GM12878 (cell line): ENCODE results near the gene ILRUN. TPM values are rescaled to one million over a fixed set of nuclear protein-coding genes. Genes with fewer than 3 reads are reported as not detected.

Source experiments
- ATAC-seq: fragments of 200-7000 bp; cut with Tn5 transposase; 3 replicates; pipeline ENCODE4 v1.9.1; 2020; ENCODE audit warnings: mild to moderate bottlenecking, moderate library complexity
- BruUV-seq: library from RNA; stranded (reverse); fragments of 400-500 nt; replicated peaks from 2 replicates; lab custom pipeline; 2021; lab: Mats Ljungman, UMichigan
- CTCF ChIA-PET: fragments of 300-600 bp; sonication (Branson Sonifier 250); formaldehyde crosslinking; extraction: SDS; loops from one replicate; lab custom pipeline; 2021; ENCODE audit warnings: inconsistent platforms; lab: Yijun Ruan, JAX
- POLR2A ChIA-PET: fragments of 350-600 bp; formaldehyde crosslinking; extraction: SDS; loops from one replicate; lab custom pipeline; 2021; ENCODE audit warnings: inconsistent platforms; lab: Charles Lee
- RAD21 ChIA-PET: fragments of 300-600 bp; sonication (Branson Sonifier 250); formaldehyde crosslinking; loops from one replicate; lab custom pipeline; 2023; ENCODE audit warnings: antibody characterized with exemption; ENCODE audit not compliant: unreplicated experiment; lab: Charles Lee
- SMC1A ChIA-PET: fragments of 300-600 bp; sonication (Branson Sonifier 250); formaldehyde crosslinking; loops from one replicate; lab custom pipeline; 2023; ENCODE audit not compliant: unreplicated experiment, uncharacterized antibody; lab: Charles Lee
- DNase-seq: peaks from one replicate; pipeline ENCODE4 v3.0.0-alpha.2; 2011; ENCODE audit warnings: low read depth, low spot score
- FAIRE-seq: peaks from 3 replicates; lab custom pipeline; 2011; peaks lifted over from hg19 to GRCh38; lab: Jason Lieb, UNC
- H2AFZ ChIP-seq: 2 replicates; pipeline ENCODE4 v1.6.0; 2011; ENCODE audit warnings: low read depth, low read length, control low read depth; ENCODE audit not compliant: control insufficient read depth
- H3K27ac ChIP-seq: 2 replicates; pipeline ENCODE4 v1.5.1; 2011; ENCODE audit warnings: control low read depth; ENCODE audit not compliant: control insufficient read depth, insufficient read depth
- H3K27me3 ChIP-seq, 2 experiments: replicated peaks in 1 of 2; 2 replicates each; pipeline versions ENCODE4 v1.6.0 to v1.6.1; 2011; ENCODE audit warnings: low read length in 1 of 2; ENCODE audit not compliant: control insufficient read depth in 2 of 2, insufficient read depth in 2 of 2
- H3K36me3 ChIP-seq, 2 experiments: 2 replicates each; pipeline ENCODE4 v1.5.1; 2011; ENCODE audit warnings: low read length in 1 of 2; ENCODE audit not compliant: control insufficient read depth in 2 of 2, insufficient read depth in 2 of 2
- H3K4me1 ChIP-seq: 2 replicates; pipeline ENCODE4 v1.6.1; 2011; ENCODE audit warnings: mild to moderate bottlenecking, low read length, moderate library complexity, mixed read lengths; ENCODE audit not compliant: control insufficient read depth, insufficient read depth
- H3K4me2 ChIP-seq: 2 replicates; pipeline ENCODE4 v1.6.0; 2011; ENCODE audit warnings: control low read depth; ENCODE audit not compliant: control insufficient read depth, insufficient read depth
- H3K4me3 ChIP-seq: fragments of 200-600 bp; sonication (generic); 2 replicates; pipeline ENCODE4 v1.5.1; 2016
- H3K79me2 ChIP-seq: 2 replicates; pipeline ENCODE4 v1.6.0; 2011; ENCODE audit warnings: low read length; ENCODE audit not compliant: control insufficient read depth, insufficient read depth
- H3K9ac ChIP-seq: 2 replicates; pipeline ENCODE4 v1.8.0; 2011; ENCODE audit warnings: low read length, control low read depth, mixed read lengths; ENCODE audit not compliant: control insufficient read depth, insufficient read depth
- H3K9me3 ChIP-seq: replicated peaks from 3 replicates; pipeline ENCODE4 v1.5.1; 2011; ENCODE audit warnings: mild to moderate bottlenecking, low read length; ENCODE audit not compliant: control insufficient read depth, insufficient read depth
- H4K20me1 ChIP-seq: 2 replicates; pipeline ENCODE4 v1.6.0; 2011; ENCODE audit not compliant: control insufficient read depth, insufficient read depth
- HDGF ChIP-seq: fragments of 450-650 bp; IDR thresholded peaks from 2 replicates; pipeline ENCODE4 v1.6.1; 2016; ENCODE audit warnings: antibody characterized with exemption
- KDM1A ChIP-seq: fragments of 200-600 bp; sonication (generic); IDR thresholded peaks from 2 replicates; pipeline ENCODE4 v1.6.1; 2016; ENCODE audit warnings: borderline replicate concordance
- NR2C1 ChIP-seq: fragments of 450-650 bp; IDR thresholded peaks from 2 replicates; pipeline ENCODE4 v1.6.1; 2017; ENCODE audit warnings: antibody characterized with exemption, mild to moderate bottlenecking, moderate library complexity
- PAX5 ChIP-seq: IDR thresholded peaks from 2 replicates; pipeline ENCODE4 v1.6.1; 2011; ENCODE audit warnings: low read depth, low read length, borderline replicate concordance
- YY1 ChIP-seq: IDR thresholded peaks from 2 replicates; pipeline ENCODE4 v1.6.1; 2011; ENCODE audit warnings: low read depth, mild to moderate bottlenecking, low read length
- ZNF207 ChIP-seq: fragments of 450-650 bp; IDR thresholded peaks from 2 replicates; pipeline ENCODE4 v1.6.1; 2014; ENCODE audit warnings: antibody characterized with exemption, mild to moderate bottlenecking, borderline replicate concordance
- ZNF217 ChIP-seq: fragments of 450-650 bp; IDR thresholded peaks from 2 replicates; pipeline ENCODE4 v1.6.1; 2017; ENCODE audit warnings: antibody characterized with exemption, mild to moderate bottlenecking
- WGBS: methylation state at CpG from one replicate; pipeline ENCODE4 v1.1.6; 2016; ENCODE audit warnings: low lambda C conversion rate; ENCODE audit not compliant: insufficient replicate concordance, insufficient coverage; ENCODE audit errors: missing lambda C conversion rate; 5-methylcytosine and 5-hydroxymethylcytosine counted together
- in situ Hi-C: fragments of 300-500 bp; cut with MboI; formaldehyde crosslinking; loops from 9 replicates; pipeline ENCODE4 v1.14.3; 2018; ENCODE audit warnings: mixed read lengths
- intact Hi-C: fragments of 100-400 bp; cut with micrococcal nuclease; formaldehyde crosslinking; loops from one replicate; pipeline ENCODE4 v1.14.2; 2022; ENCODE audit not compliant: unreplicated experiment
- polyA plus RNA-seq, 11 experiments: library from polyadenylated mRNA; depleted of rRNA in 4 of 11; unstranded in 6 of 11; stranded (reverse) in 5 of 11; fragments of >200 nt; fragmentation: Nextera tagmentation in 4 of 11; fragmentation: Illumina TruSeq in 1 of 11; extraction: Ambion mirVana in 4 of 11; extraction: Trizol in 1 of 11; gene quantifications; 1 replicate in 1 of 11; 2 replicates in 10 of 11; pipeline versions ENCODE4 v1.2.1 to v1.2.3, GENCODE V29; 2011 to 2016; ENCODE audit warnings: inconsistent platforms in 2 of 11, missing spikeins in 2 of 11, low read depth in 1 of 11
- total RNA-seq, 4 experiments: library from RNA; depleted of rRNA in 3 of 4; stranded (reverse); fragments of >200 nt in 3 of 4; fragmentation: Illumina TruSeq in 1 of 4; extraction: Trizol in 1 of 4; gene quantifications; 2 replicates each; pipeline versions ENCODE4 v1.2.1 to v1.2.3, GENCODE V29; 2013 to 2021

The ILRUN gene
- total and polyA plus RNA-seq, 10 of the 15 experiments (the other 5 are each of a cell fraction or from before 2014, with no cell fraction given) = 21.0 to 114 (median 48.9) TPM

DNA sequence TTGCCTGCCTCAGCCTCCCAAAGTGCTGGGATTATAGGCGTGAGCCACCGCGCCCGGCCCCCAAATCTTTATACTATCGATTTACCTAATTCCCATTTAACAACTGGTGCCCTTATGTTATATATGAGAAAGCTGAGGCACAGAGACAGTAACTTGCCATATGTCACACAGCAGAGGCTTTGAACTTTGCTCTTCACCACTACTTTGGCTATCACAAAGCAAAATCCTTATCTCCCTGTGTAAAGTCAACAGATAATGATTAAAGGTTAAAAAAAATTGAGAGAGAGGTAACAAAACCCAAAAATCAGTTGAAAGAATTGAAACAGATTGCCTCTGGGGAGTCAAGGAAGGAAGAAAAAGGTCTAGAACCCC lies 22.3 kb downstream of the ILRUN start:
- Histone ChIP-seq H3K27ac (peak overlapping the region; percentile 92), H3K36me3 (no peaks in the 10 kb centered on the region; a peak in 2 of 4 replicates)
- TF ChIP-seq YY1 = no peak
- TF ChIP-seq PAX5 = no peak
- TF ChIP-seq ZNF207 = peak; percentile 9; the same call in 1 of the 2 replicates
- TF ChIP-seq KDM1A = 0 out of 2 replicates have a peak, but pooled peaks have one; percentile 5
- TF ChIP-seq NR2C1 = no peak
- TF ChIP-seq ZNF217 = peak; percentile 15
- TF ChIP-seq HDGF = no peak
- TF ChIP-seq, all 136 proteins: peak for 3
- H3K27me3 ChIP-seq = no peaks in the 10 kb centered on the region
- in situ Hi-C loops (loop anchor here (25.0 kb wide), 2 partner anchors 1612 to 1712 kb away; partner anchors contain the start of genes BRD2, HLA-DMA and HLA-DPA1), intact Hi-C loops (loop anchor here (1.0 to 5.0 kb wide), 4 partner anchors 18 to 118 kb away; partner anchors contain the start of genes BLTP3A and SNRPC)
- peak overlapping the region; percentile 67 for H3K4me2 ChIP-seq
- RAD21 ChIA-PET = interaction anchor here (1.5 to 7.2 kb wide), 12 partner anchors 9 to 215 kb away, joined by 3 to 183 read pairs (median 17); partner anchors contain the start of genes ANKS1A, BLTP3A, ILRUN and SNRPC
- CTCF ChIA-PET = interaction anchor here (0.8 to 4.5 kb wide), 17 partner anchors 9 to 465 kb away, joined by 3 to 56 read pairs (median 4); partner anchors contain the start of genes BLTP3A, SNRPC and TAF11
- BruUV-seq = no TSS peak
- SMC1A ChIA-PET = interaction anchor here (0.8 to 16.2 kb wide), 10 partner anchors 9 to 146 kb away, joined by 3 to 213 read pairs (median 15); partner anchors contain the start of gene ILRUN
- WGBS = 80% methylated on average over 5 of the region's 5 CpGs
- FAIRE-seq = no peak
- H3K79me2 ChIP-seq = peaks cover 92% of the 10 kb centered on the region
- H3K9ac ChIP-seq = peak overlapping the region; percentile 64
- H3K4me1 ChIP-seq = peaks cover 38% of the 10 kb centered on the region
- H3K4me3 ChIP-seq = peak overlapping the region; percentile 24; the same call in 1 of the 2 replicates
- DNase-seq = no peak
- no peaks in the 10 kb centered on the region; the same call in 2 of the 3 replicates for H3K9me3 ChIP-seq
- ATAC-seq = no peak
- POLR2A ChIA-PET = interaction anchor here (0.8 to 14.8 kb wide), 11 partner anchors 10 to 118 kb away, joined by 3 to 329 read pairs (median 6); partner anchors contain the start of genes ILRUN and SNRPC
- no peak overlapping the region for H2AFZ ChIP-seq
- H4K20me1 ChIP-seq = no peaks in the 10 kb centered on the region
